GM12801 (cell line): ENCODE measurements around the gene TUBD1.

ENCODE experiments used
- CTCF ChIP-seq: IDR thresholded peaks from one replicate; pipeline ENCODE4 v1.5.1; 2011; ENCODE audit warnings: control low read depth; ENCODE audit not compliant: insufficient read length; ENCODE audit errors: extremely low read depth

TUBD1 gene

GRCh38 chr17:59848778-59849177 is 44.0 kb downstream of the TUBD1 start:
- TF ChIP-seq CTCF, result no peak

DNA sequence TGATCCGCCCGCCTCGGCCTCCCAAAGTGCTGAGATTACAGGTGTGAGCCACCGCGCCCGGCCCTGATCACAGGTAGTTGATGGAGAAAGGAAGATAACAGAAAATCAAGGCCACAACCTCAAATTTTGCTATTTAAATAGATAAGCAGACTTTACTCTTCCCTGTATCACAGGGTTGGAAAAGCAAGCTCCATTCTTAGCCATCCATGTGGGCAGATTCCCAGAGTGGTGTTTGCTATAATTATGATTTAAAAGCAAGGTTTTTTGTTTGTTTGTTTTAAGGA is 44.4 kb downstream of the TUBD1 start:
- no peak for TF ChIP-seq CTCF

DNA sequence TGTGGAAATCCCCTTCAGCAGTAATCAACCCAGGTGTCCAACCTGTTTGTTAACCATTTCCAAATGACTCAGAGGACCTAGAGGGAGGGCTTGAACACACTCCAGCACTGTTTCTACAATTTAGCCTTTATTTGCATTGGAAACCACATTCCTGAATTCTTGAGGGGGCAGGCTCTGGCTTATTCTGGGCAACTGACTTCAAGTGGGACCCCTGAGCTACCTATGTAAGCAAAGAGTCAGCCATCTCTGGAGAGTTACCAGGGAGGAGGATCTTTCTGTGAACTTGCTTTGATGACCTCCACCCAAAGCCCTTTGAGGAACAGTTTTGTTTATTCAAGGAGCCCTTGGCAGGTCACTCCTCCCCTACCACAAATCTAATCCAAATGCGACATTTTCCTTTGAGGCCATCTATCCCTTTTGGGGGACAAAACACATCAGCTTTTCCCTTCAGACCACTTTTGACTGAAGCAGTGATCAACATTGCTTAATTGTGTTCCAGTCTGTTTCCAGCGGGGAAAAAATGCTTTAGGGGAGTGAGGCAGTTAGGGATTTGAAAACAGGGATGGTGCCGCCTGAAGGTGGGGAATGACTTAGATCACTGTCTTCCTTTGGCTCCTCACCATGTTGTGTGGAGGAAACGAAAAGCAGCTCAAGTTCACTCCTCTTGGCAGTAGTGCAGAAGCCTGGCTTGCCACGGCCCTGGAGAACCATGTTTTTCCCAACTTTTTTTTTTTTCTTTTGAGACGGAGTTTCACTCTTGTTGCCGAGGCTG is 46.2 kb downstream of the TUBD1 start:
- TF ChIP-seq CTCF, result no peak

GRCh38 chr17:59845595-59846393 is 46.9 kb downstream of the TUBD1 start:
- no peak for TF ChIP-seq CTCF

- TF ChIP-seq CTCF, result no peak
Observed at GRCh38 chr17:59844884-59845594, 47.7 kb downstream of the TUBD1 start.

DNA sequence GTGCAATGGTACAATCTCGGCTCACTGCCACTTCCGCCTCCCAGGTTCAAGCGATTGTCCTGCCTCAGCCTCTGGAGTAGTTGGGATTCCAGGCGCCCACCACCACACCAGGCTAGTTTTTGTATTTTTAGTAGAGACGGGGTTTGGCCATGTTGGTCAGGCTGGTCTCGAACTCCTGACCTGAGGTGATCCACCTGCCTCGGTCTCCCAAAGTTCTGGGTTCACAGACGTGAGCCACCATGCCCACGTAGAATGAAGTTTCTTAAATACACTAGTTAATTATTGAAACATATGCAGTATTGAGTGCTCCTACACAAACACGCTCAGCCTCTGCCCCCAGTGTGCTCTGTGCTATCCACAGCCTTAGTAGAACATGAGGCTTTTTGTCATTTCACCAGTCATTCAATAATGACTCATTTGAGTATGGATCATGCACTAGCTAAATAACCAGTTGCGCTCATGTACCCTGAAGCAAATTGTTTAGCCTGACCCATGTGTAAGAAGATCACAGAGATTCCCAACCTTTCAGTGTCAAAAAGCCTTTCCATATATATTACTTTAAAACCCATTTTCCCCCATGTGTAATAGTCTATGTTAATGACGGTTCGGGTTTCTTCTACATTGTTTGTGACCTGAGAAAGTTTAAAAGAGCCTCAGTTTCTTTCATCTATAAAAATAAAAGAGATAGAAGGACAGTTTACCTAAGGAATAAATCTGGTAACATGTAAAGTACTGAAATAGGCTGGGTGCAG is 49.7 kb downstream of the TUBD1 start:
- no peak for TF ChIP-seq CTCF

DNA sequence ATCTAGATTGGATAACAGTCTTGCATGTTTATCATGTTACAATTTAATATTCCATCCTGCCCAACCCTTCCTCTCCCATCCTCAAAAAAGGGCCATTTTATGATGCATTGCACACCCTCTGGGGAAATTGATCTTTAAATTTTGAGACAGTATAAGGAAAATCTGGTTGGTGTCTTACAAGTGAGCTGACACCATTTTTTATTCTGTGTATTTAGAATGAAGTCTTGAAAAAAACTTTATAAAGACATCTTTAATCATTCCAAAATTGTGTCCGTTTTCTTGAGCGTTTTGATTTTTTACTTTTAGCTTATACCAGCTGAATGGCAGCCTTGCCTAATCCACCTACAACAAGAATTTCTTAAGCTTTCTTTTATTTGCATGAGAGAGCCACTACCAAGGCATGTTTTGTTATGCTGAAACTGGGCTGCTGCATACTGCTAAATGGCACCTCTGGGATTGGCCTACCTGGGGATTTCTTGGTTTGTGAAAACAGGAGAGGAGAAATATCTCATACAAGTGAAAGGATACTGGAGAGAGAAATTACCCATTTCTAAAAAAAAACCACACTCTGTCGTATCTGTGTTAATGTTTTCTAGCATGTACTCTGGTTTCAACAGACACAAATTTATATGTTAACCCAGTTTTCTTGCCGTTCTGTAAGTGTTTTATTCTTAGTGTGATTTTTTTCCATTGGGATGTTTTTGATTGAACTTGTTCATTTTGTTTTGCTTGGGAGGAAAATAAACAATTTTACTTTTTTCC is 52.2 kb downstream of the TUBD1 start:
- TF ChIP-seq CTCF, result no peak
